Keratinocyte (primary cell): ENCODE data around the gene RBM39. TPM values are rescaled to one million over a fixed set of nuclear protein-coding genes. Genes with fewer than 3 reads are reported as not detected.

ENCODE experiments used
- DNase-seq: peaks from one replicate; pipeline ENCODE4 v3.0.0-alpha.2; 2011; ENCODE audit warnings: low read depth, missing footprints, low spot score
- FAIRE-seq: peaks from 2 replicates; lab custom pipeline; 2011; peaks lifted over from hg19 to GRCh38; lab: Jason Lieb, UNC
- H2AFZ ChIP-seq: 2 replicates; pipeline ENCODE4 v1.6.0; 2012; ENCODE audit warnings: low read length, control low read depth, inconsistent platforms; ENCODE audit not compliant: control insufficient read depth
- H3K27ac ChIP-seq: 2 replicates; pipeline ENCODE4 v1.5.1; 2011; ENCODE audit warnings: low read length; ENCODE audit not compliant: control insufficient read depth, insufficient read depth
- H3K27me3 ChIP-seq: 3 replicates; pipeline ENCODE4 v1.6.0; 2011; ENCODE audit warnings: low read length; ENCODE audit not compliant: control insufficient read depth, insufficient read depth; ENCODE audit errors: extremely low read depth
- H3K36me3 ChIP-seq, 2 experiments: 2 replicates in 1 of 2; 3 replicates in 1 of 2; pipeline ENCODE4 v1.5.1; 2011; ENCODE audit warnings: low read length in 2 of 2, mild to moderate bottlenecking in 1 of 2; ENCODE audit not compliant: control insufficient read depth in 2 of 2, insufficient read depth in 2 of 2; ENCODE audit errors: extremely low read depth in 1 of 2
- H3K4me1 ChIP-seq: 3 replicates; pipeline ENCODE4 v1.5.1; 2011; ENCODE audit warnings: low read length; ENCODE audit not compliant: control insufficient read depth, insufficient read depth; ENCODE audit errors: extremely low read depth
- H3K4me2 ChIP-seq: 3 replicates; pipeline ENCODE4 v1.6.0; 2011; ENCODE audit warnings: low read depth, low read length; ENCODE audit not compliant: control insufficient read depth, insufficient read depth; ENCODE audit errors: extremely low read depth
- H3K4me3 ChIP-seq, 3 experiments: fragments of 200-600 bp in 1 of 3; sonication (generic) in 1 of 3; 2 replicates in 2 of 3; 3 replicates in 1 of 3; pipeline ENCODE4 v1.5.1; 2011 to 2016; ENCODE audit warnings: low read length in 3 of 3, mild to moderate bottlenecking in 3 of 3, control low read depth in 2 of 3, inconsistent platforms in 1 of 3, low read depth in 1 of 3, mixed read lengths in 1 of 3, mixed run types in 1 of 3, moderate library complexity in 1 of 3; ENCODE audit not compliant: control insufficient read depth in 2 of 3, insufficient read depth in 2 of 3; ENCODE audit errors: extremely low read depth in 1 of 3
- H3K79me2 ChIP-seq: 2 replicates; pipeline ENCODE4 v1.6.0; 2012; ENCODE audit warnings: low read length; ENCODE audit not compliant: control insufficient read depth, insufficient read depth
- H3K9ac ChIP-seq: 3 replicates; pipeline ENCODE4 v1.6.0; 2011; ENCODE audit warnings: low read length; ENCODE audit not compliant: control insufficient read depth, insufficient read depth; ENCODE audit errors: extremely low read depth
- H3K9me1 ChIP-seq: 3 replicates; pipeline ENCODE4 v1.6.0; 2011; ENCODE audit warnings: low read length; ENCODE audit not compliant: control insufficient read depth, insufficient read depth; ENCODE audit errors: extremely low read depth
- H3K9me3 ChIP-seq: 2 replicates; pipeline ENCODE4 v1.5.1; 2012; ENCODE audit warnings: low read depth, low read length; ENCODE audit not compliant: control insufficient read depth
- H4K20me1 ChIP-seq: 3 replicates; pipeline ENCODE4 v1.6.0; 2011; ENCODE audit warnings: low read length; ENCODE audit not compliant: control insufficient read depth, insufficient read depth; ENCODE audit errors: extremely low read depth
- CTCF ChIP-seq, 3 experiments: IDR thresholded peaks in 1 of 3; conservative IDR thresholded peaks in 1 of 3; optimal IDR thresholded peaks in 1 of 3; 2 replicates in 2 of 3; 3 replicates in 1 of 3; pipeline versions ENCODE3 to v1.5.1; 2011; ENCODE audit warnings: low read length in 3 of 3, mild to moderate bottlenecking in 3 of 3, moderate library complexity in 2 of 3, control low read depth in 1 of 3, inconsistent platforms in 1 of 3; ENCODE audit not compliant: insufficient read depth in 2 of 3; ENCODE audit errors: extremely low read depth in 1 of 3
- EZH2 ChIP-seq: IDR thresholded peaks from one replicate; pipeline ENCODE4 v1.6.1; 2012; ENCODE audit warnings: inconsistent platforms, mild to moderate bottlenecking, low read length, moderate library complexity
- dilution Hi-C: fragments of 300-500 bp; cut with MboI; formaldehyde crosslinking; loops from one replicate; pipeline ENCODE4 v1.7.0; 2020; ENCODE audit warnings: low sequenced_read_pairs; ENCODE audit not compliant: extremely low pct_ligation_motif_present
- polyA minus RNA-seq, 3 experiments: library from RNA; depleted of rRNA, polyadenylated mRNA; stranded (reverse); fragments of >200 nt; gene quantifications; 1 replicate in 1 of 3; 2 replicates in 1 of 3; 3 replicates in 1 of 3; pipeline ENCODE4 v1.2.3, GENCODE V29; 2011
- polyA plus RNA-seq, 5 experiments: library from polyadenylated mRNA; depleted of rRNA in 3 of 5; stranded (reverse) in 3 of 5; stranded (forward) in 1 of 5; unstranded in 1 of 5; fragments of >200 nt; gene quantifications; 1 replicate in 1 of 5; 2 replicates in 3 of 5; 3 replicates in 1 of 5; pipeline versions ENCODE4 v1.2.1 to v1.2.3, GENCODE V29; 2011 to 2012; ENCODE audit warnings: missing spikeins in 2 of 5, low read depth in 1 of 5, low replicate concordance in 1 of 5

RBM39 gene
- polyA plus RNA-seq (37.4 to 146 TPM (median 139 TPM) in 3 replicates), polyA minus RNA-seq (55.9 to 170 TPM (median 84.2 TPM) in 3 replicates)
- polyA plus RNA-seq (2011; ENCODE audit: low read depth) = 675 TPM
- 31.9 and 57.7 TPM in 2 replicates for polyA plus RNA-seq (2011; cell fraction: cytosol; rRNA removed)
- polyA plus RNA-seq (2011; cell fraction: nucleus; rRNA removed) = 278 and 326 TPM in 2 replicates
- polyA plus RNA-seq (2012; ENCODE audit: low replicate concordance) = 116 and 255 TPM in 2 replicates
- polyA minus RNA-seq (2011; cell fraction: cytosol; rRNA and poly(A)+ RNA removed) = 38.6 TPM
- polyA minus RNA-seq (2011; cell fraction: nucleus; rRNA and poly(A)+ RNA removed) = 128 and 215 TPM in 2 replicates

GRCh38 chr20:35741892-35742740 is at the start of gene RBM39:
TSS of gene RBM39 (minus strand) at chr20:35742260. CDS start at chr20:35740874, 1,386 bp downstream.
- H4K20me1 ChIP-seq = peaks cover 24% of the 10 kb centered on the region
- DNase-seq (peak; percentile 100), FAIRE-seq (peak; percentile 61)
- H3K27ac ChIP-seq = peak within 1 kb of the TSS; percentile 98
- TF ChIP-seq EZH2 (no peak), CTCF (optimal IDR thresholded peaks at IDR 0.05 in 1 of 3, IDR thresholded peaks at IDR 0.05 in 1 of 3, conservative IDR thresholded peaks at IDR 0.05 in 1 of 3; ENCODE audit: extremely low read depth in 1 of 3, insufficient read depth in 2 of 3, low read length in 3 of 3) (peak; percentile 27 to 51 (median 30))
- peak within 1 kb of the TSS; percentile 85 to 87 (median 86) for H3K4me3 ChIP-seq
- peaks cover 6% of the 10 kb centered on the region for H3K9me1 ChIP-seq
- H2AFZ ChIP-seq = no peak within 1 kb of the TSS
- no peaks in the 10 kb centered on the region for H3K9me3 ChIP-seq
- peaks cover 4 to 24% of the 10 kb centered on the region in 2 experiments for H3K36me3 ChIP-seq
- peaks cover 51% of the 10 kb centered on the region for H3K79me2 ChIP-seq
- H3K9ac ChIP-seq = peak within 1 kb of the TSS; percentile 99
- H3K27me3 ChIP-seq = no peaks in the 10 kb centered on the region
- H3K4me2 ChIP-seq = peak within 1 kb of the TSS; percentile 95
- dilution Hi-C loops = no loop called here
- peaks cover 39% of the 10 kb centered on the region for H3K4me1 ChIP-seq

- dilution Hi-C loops = no loop called here
- no peaks in the 10 kb centered on the region for H3K27me3 ChIP-seq
- no peaks in the 10 kb centered on the region for H3K9me3 ChIP-seq
- H3K4me2 ChIP-seq = no peak overlapping the region
- no peak overlapping the region for H3K27ac ChIP-seq
- TF ChIP-seq CTCF (optimal IDR thresholded peaks at IDR 0.05 in 1 of 3, IDR thresholded peaks at IDR 0.05 in 1 of 3, conservative IDR thresholded peaks at IDR 0.05 in 1 of 3; ENCODE audit: extremely low read depth in 1 of 3, insufficient read depth in 2 of 3, low read length in 3 of 3) (no peak), EZH2 (no peak)
- DNase-seq (no peak), FAIRE-seq (no peak)
- H3K4me3 ChIP-seq = no peak overlapping the region
- no peaks in the 10 kb centered on the region for H4K20me1 ChIP-seq
- H3K36me3 ChIP-seq = peaks cover 4 to 10% of the 10 kb centered on the region in 2 experiments
- H2AFZ ChIP-seq = no peak overlapping the region
- H3K79me2 ChIP-seq = peaks cover 27% of the 10 kb centered on the region
- H3K9me1 ChIP-seq = peaks cover 3% of the 10 kb centered on the region
- no peak overlapping the region for H3K9ac ChIP-seq
- H3K4me1 ChIP-seq = peaks cover 6% of the 10 kb centered on the region
These were observed 49.8 kb upstream of the RBM39 start for GRCh38 chr20:35791821-35792220.
